Lung (tissue), 12 donors: ENCODE data around the gene SLIT1. TPM values are rescaled to one million over a fixed set of nuclear protein-coding genes. Genes with fewer than 3 reads are reported as not detected.

Experiments
- ATAC-seq: fragments of 200-7000 bp; cut with Tn5 transposase; one replicate; pipeline ENCODE4 v1.9.1; 2020; ENCODE audit warnings: moderate number of reproducible peaks; ENCODE audit not compliant: insufficient read depth, low FRiP score
- DNase-seq, 3 donors: peaks; one replicate each; pipeline ENCODE4 v3.0.0-alpha.2; 2013 to 2017
- H3K27ac ChIP-seq, 2 donors: one replicate each; pipeline ENCODE4 v1.5.1; 2013; ENCODE audit warnings: mild to moderate bottlenecking in 2 of 2, moderate library complexity in 2 of 2, control low read depth in 1 of 2, inconsistent platforms in 1 of 2, low read depth in 1 of 2, low read length in 1 of 2
- H3K27me3 ChIP-seq, 3 donors: one replicate each; pipeline ENCODE4 v1.5.1; 2013; ENCODE audit warnings: low read length in 2 of 3; ENCODE audit not compliant: control insufficient read depth in 3 of 3, insufficient read depth in 3 of 3
- H3K36me3 ChIP-seq, 4 donors: one replicate each; pipeline ENCODE4 v1.5.1; 2013; ENCODE audit warnings: low read length in 4 of 4, mild to moderate bottlenecking in 1 of 4, moderate library complexity in 1 of 4; ENCODE audit not compliant: control insufficient read depth in 4 of 4, insufficient read depth in 4 of 4
- H3K4me1 ChIP-seq, 5 donors: one replicate each; pipeline ENCODE4 v1.5.1; 2013; ENCODE audit warnings: low read length in 5 of 5, mild to moderate bottlenecking in 2 of 5, moderate library complexity in 1 of 5; ENCODE audit not compliant: control insufficient read depth in 5 of 5, insufficient read depth in 5 of 5
- H3K4me3 ChIP-seq: one replicate; pipeline ENCODE4 v1.5.1; 2013; ENCODE audit warnings: mild to moderate bottlenecking, control low read depth, moderate library complexity
- H3K9ac ChIP-seq, 2 donors: one replicate each; pipeline ENCODE4 v1.5.1; 2013; ENCODE audit warnings: low read length in 2 of 2, control low read depth in 1 of 2; ENCODE audit not compliant: insufficient read depth in 1 of 2
- H3K9me3 ChIP-seq, 4 donors: one replicate each; pipeline ENCODE4 v1.5.1; 2013; ENCODE audit warnings: low read length in 3 of 4, mild to moderate bottlenecking in 1 of 4, moderate library complexity in 1 of 4; ENCODE audit not compliant: control insufficient read depth in 4 of 4, insufficient read depth in 3 of 4
- CTCF ChIP-seq: IDR thresholded peaks from 2 replicates; pipeline ENCODE4 v1.5.1; 2012; ENCODE audit warnings: mild to moderate bottlenecking; ENCODE audit errors: control extremely low read depth, extremely low read depth
- WGBS, 2 donors: extraction: QIAGEN DNeasy Blood & Tissue Kit; methylation state at CpG; one replicate each; pipeline ENCODE4 v1.1.7; 2013; 5-methylcytosine and 5-hydroxymethylcytosine counted together
- polyA plus RNA-seq, 2 donors: library from polyadenylated mRNA; stranded (reverse); fragments of 200-250 nt; gene quantifications; one replicate each; pipeline ENCODE4 v1.2.1, GENCODE V29; 2013
- total RNA-seq, 2 donors: library from RNA; depleted of rRNA in 1 of 2; stranded (reverse); fragments of >200 nt in 1 of 2; gene quantifications; one replicate each; pipeline ENCODE4 v1.2.1, GENCODE V29; 2014 to 2021
- donor health status: control.
- donor health status: control.
- donor health status: Bipolar disorder and iron deficiency.
- donor health status: healthy.
- donor health status: DM: yes; HTN: yes; CAD: no.

Gene SLIT1
- total and polyA plus RNA-seq, 4 donors = 0.39 to 5.6 (median 0.57) TPM

GRCh38 chr10:97000487-97001182, 185.1 kb downstream of the SLIT1 start:
- no peak for TF ChIP-seq CTCF
- no peak overlapping the region for H3K9ac ChIP-seq
- peaks cover 0 to 13% (median 3%) of the 10 kb centered on the region in 5 donors for H3K4me1 ChIP-seq
- H3K4me3 ChIP-seq = no peak overlapping the region
- WGBS, 2 donors = 85 to 92% methylated on average over 25 of the region's 25 CpGs
- H3K36me3 ChIP-seq = no peaks in the 10 kb centered on the region
- no peak overlapping the region for H3K27ac ChIP-seq
- no peaks in the 10 kb centered on the region for H3K9me3 ChIP-seq
- no peaks in the 10 kb centered on the region for H3K27me3 ChIP-seq
- ATAC-seq = no peak
- no peak for DNase-seq

GRCh38 chr10:96999987-97000386, 185.8 kb downstream of the SLIT1 start:
- ATAC-seq (no peak), DNase-seq (no peak)
- Histone ChIP-seq H3K9ac (no peak overlapping the region), H3K27ac (no peak overlapping the region), H3K4me3 (no peak overlapping the region), H3K4me1 (peaks cover 0 to 13% (median 4%) of the 10 kb centered on the region in 5 donors), H3K9me3 (no peaks in the 10 kb centered on the region), H3K27me3 (no peaks in the 10 kb centered on the region), H3K36me3 (no peaks in the 10 kb centered on the region)
- WGBS, 2 donors = 95 to 99% methylated on average over 4 of the region's 4 CpGs
- no peak for TF ChIP-seq CTCF

- no peaks in the 10 kb centered on the region for H3K36me3 ChIP-seq
- H3K27ac ChIP-seq = no peak overlapping the region
- no peaks in the 10 kb centered on the region for H3K9me3 ChIP-seq
- peaks cover 0 to 13% (median 8%) of the 10 kb centered on the region in 5 donors for H3K4me1 ChIP-seq
- no peak for DNase-seq
- no peak overlapping the region for H3K9ac ChIP-seq
- ATAC-seq = no peak
- TF ChIP-seq CTCF = no peak
- H3K27me3 ChIP-seq = no peaks in the 10 kb centered on the region
- H3K4me3 ChIP-seq = no peak overlapping the region
- 94 to 96% methylated on average over 4 of the region's 4 CpGs for WGBS, 2 donors
These were observed 186.4 kb downstream of the SLIT1 start for GRCh38 chr10:96999337-96999736.
